Rectal smooth muscle tissue (tissue), 1 donor: ENCODE data around the gene TRAF3IP3.

Source experiments
- H3K27ac ChIP-seq: one replicate; pipeline ENCODE4 v1.7.0; 2013; ENCODE audit warnings: low read depth, low read length, inconsistent platforms
- H3K27me3 ChIP-seq: one replicate; pipeline ENCODE4 v1.7.0; 2013; ENCODE audit warnings: low read length; ENCODE audit not compliant: control insufficient read depth, insufficient read depth
- H3K36me3 ChIP-seq: one replicate; pipeline ENCODE4 v1.7.0; 2013; ENCODE audit warnings: low read length; ENCODE audit not compliant: control insufficient read depth, insufficient read depth
- H3K4me1 ChIP-seq: one replicate; pipeline ENCODE4 v1.7.0; 2013; ENCODE audit warnings: low read length; ENCODE audit not compliant: control insufficient read depth, insufficient read depth
- H3K4me3 ChIP-seq: one replicate; pipeline ENCODE4 v1.7.0; 2013; ENCODE audit warnings: low read length
- H3K9ac ChIP-seq: one replicate; pipeline ENCODE4 v1.7.0; 2013; ENCODE audit warnings: low read length

Gene TRAF3IP3

GRCh38 chr1:209756615-209757445 lies 977 bp downstream of the TRAF3IP3 start:
- no peaks in the 10 kb centered on the region for H3K27me3 ChIP-seq
- H3K36me3 ChIP-seq: no peaks in the 10 kb centered on the region
- peak overlapping the region; percentile 25 for H3K9ac ChIP-seq
- no peaks in the 10 kb centered on the region for H3K4me1 ChIP-seq
- H3K27ac ChIP-seq: no peak overlapping the region
- H3K4me3 ChIP-seq: peak overlapping the region; percentile 34

GRCh38 chr1:209758400-209758799 lies 2.5 kb downstream of the TRAF3IP3 start:
- Histone ChIP-seq H3K27me3 (no peaks in the 10 kb centered on the region), H3K36me3 (no peaks in the 10 kb centered on the region), H3K27ac (no peak overlapping the region), H3K4me1 (no peaks in the 10 kb centered on the region), H3K9ac (no peak overlapping the region), H3K4me3 (no peak overlapping the region)

- Histone ChIP-seq H3K4me1 (no peaks in the 10 kb centered on the region), H3K27me3 (no peaks in the 10 kb centered on the region), H3K9ac (no peak overlapping the region), H3K36me3 (no peaks in the 10 kb centered on the region), H3K27ac (no peak overlapping the region), H3K4me3 (no peak overlapping the region)
Measured at GRCh38 chr1:209759829-209760359, 4.0 kb downstream of the TRAF3IP3 start.

- no peak overlapping the region for H3K27ac ChIP-seq
- H3K4me1 ChIP-seq: no peaks in the 10 kb centered on the region
- no peak overlapping the region for H3K4me3 ChIP-seq
- H3K27me3 ChIP-seq: no peaks in the 10 kb centered on the region
- H3K9ac ChIP-seq: no peak overlapping the region
- no peaks in the 10 kb centered on the region for H3K36me3 ChIP-seq
Measured at GRCh38 chr1:209761011-209761635, 5.3 kb downstream of the TRAF3IP3 start.

- no peak overlapping the region for H3K9ac ChIP-seq
- no peak overlapping the region for H3K4me3 ChIP-seq
- H3K27ac ChIP-seq: no peak overlapping the region
- H3K4me1 ChIP-seq: peaks cover 18% of the 10 kb centered on the region
- H3K27me3 ChIP-seq: no peaks in the 10 kb centered on the region
- no peaks in the 10 kb centered on the region for H3K36me3 ChIP-seq
Measured at GRCh38 chr1:209766051-209766450, 10.2 kb downstream of the TRAF3IP3 start.

- Histone ChIP-seq H3K27ac (no peak overlapping the region), H3K36me3 (no peaks in the 10 kb centered on the region), H3K9ac (no peak overlapping the region), H3K4me3 (no peak overlapping the region), H3K4me1 (peaks cover 18% of the 10 kb centered on the region), H3K27me3 (no peaks in the 10 kb centered on the region)
Measured at GRCh38 chr1:209767096-209767495, 11.2 kb downstream of the TRAF3IP3 start.

- H3K27me3 ChIP-seq: no peaks in the 10 kb centered on the region
- no peaks in the 10 kb centered on the region for H3K36me3 ChIP-seq
- H3K4me1 ChIP-seq: peaks cover 18% of the 10 kb centered on the region
- no peak overlapping the region for H3K9ac ChIP-seq
- H3K27ac ChIP-seq: no peak overlapping the region
- no peak overlapping the region for H3K4me3 ChIP-seq
Measured at GRCh38 chr1:209767706-209768105, 11.9 kb downstream of the TRAF3IP3 start.

- peak overlapping the region; percentile 55 for H3K4me3 ChIP-seq
- no peak overlapping the region for H3K9ac ChIP-seq
- peak overlapping the region; percentile 81 for H3K27ac ChIP-seq
- H3K36me3 ChIP-seq: no peaks in the 10 kb centered on the region
- no peaks in the 10 kb centered on the region for H3K27me3 ChIP-seq
- H3K4me1 ChIP-seq: peaks cover 18% of the 10 kb centered on the region
Measured at GRCh38 chr1:209768354-209768774, 12.5 kb downstream of the TRAF3IP3 start.

GRCh38 chr1:209769171-209769904 lies 13.5 kb downstream of the TRAF3IP3 start:
- Histone ChIP-seq H3K4me1 (peaks cover 18% of the 10 kb centered on the region), H3K9ac (no peak overlapping the region), H3K27ac (peak overlapping the region; percentile 81), H3K27me3 (no peaks in the 10 kb centered on the region), H3K36me3 (no peaks in the 10 kb centered on the region), H3K4me3 (peak overlapping the region; percentile 55)

- H3K9ac ChIP-seq: no peak overlapping the region
- peaks cover 18% of the 10 kb centered on the region for H3K4me1 ChIP-seq
- H3K36me3 ChIP-seq: no peaks in the 10 kb centered on the region
- peak overlapping the region; percentile 55 for H3K4me3 ChIP-seq
- H3K27ac ChIP-seq: peak overlapping the region; percentile 81
- no peaks in the 10 kb centered on the region for H3K27me3 ChIP-seq
Measured at GRCh38 chr1:209769971-209770370, 14.1 kb downstream of the TRAF3IP3 start.

- H3K4me3 ChIP-seq: peak overlapping the region; percentile 55
- peaks cover 18% of the 10 kb centered on the region for H3K4me1 ChIP-seq
- H3K36me3 ChIP-seq: no peaks in the 10 kb centered on the region
- H3K27me3 ChIP-seq: no peaks in the 10 kb centered on the region
- no peak overlapping the region for H3K9ac ChIP-seq
- no peak overlapping the region for H3K27ac ChIP-seq
Measured at GRCh38 chr1:209770636-209771415, 15.0 kb downstream of the TRAF3IP3 start.
